Measurements from ENCODE around the gene RALGPS1.

The RALGPS1 gene

GRCh38 chr9:126959917-126960316 is 45.3 kb downstream of the RALGPS1 start:
- Histone ChIP-seq H3K27me3 (ENCODE audit: insufficient read depth, poor library complexity, severe bottlenecking) (no peaks in the 10 kb centered on the region), H3K4me3 (replicated peaks; ENCODE audit: insufficient read depth, low read length) (no peak overlapping the region), H3K27ac (replicated peaks) (no peak overlapping the region)
- no peak for DNase-seq (ENCODE audit: low read depth in 1 of 2, low spot score in 1 of 2)
- no peak for TF ChIP-seq POLR2AphosphoS5 (IDR thresholded peaks at IDR 0.05; ENCODE audit: low read depth)

- Histone ChIP-seq H3K4me3 (replicated peaks; ENCODE audit: insufficient read depth, low read length) (no peak overlapping the region), H3K27me3 (ENCODE audit: insufficient read depth, poor library complexity, severe bottlenecking) (no peaks in the 10 kb centered on the region), H3K27ac (replicated peaks) (no peak overlapping the region)
- no peak for DNase-seq (ENCODE audit: low read depth in 1 of 2, low spot score in 1 of 2)
- TF ChIP-seq CTCF (IDR thresholded peaks at IDR 0.05; ENCODE audit: insufficient read depth, low read length) (no peak), SPI1 (IDR thresholded peaks at IDR 0.05; ENCODE audit: borderline replicate concordance, low read depth) (no peak), POLR2AphosphoS5 (IDR thresholded peaks at IDR 0.05; ENCODE audit: low read depth) (no peak), REST (IDR thresholded peaks at IDR 0.05; ENCODE audit: insufficient replicate concordance, low read depth) (no peak), GABPA (IDR thresholded peaks at IDR 0.05; ENCODE audit: low read depth) (no peak)
These were observed 47.8 kb downstream of the RALGPS1 start for GRCh38 chr9:126962336-126962735.

GRCh38 chr9:126965077-126965476 is 50.5 kb downstream of the RALGPS1 start:
- DNase-seq (ENCODE audit: low read depth in 1 of 2, low spot score in 1 of 2), result no peak
- Histone ChIP-seq H3K27ac (replicated peaks) (no peak overlapping the region), H3K27me3 (ENCODE audit: insufficient read depth, poor library complexity, severe bottlenecking) (peaks cover 4% of the 10 kb centered on the region), H3K4me3 (replicated peaks; ENCODE audit: insufficient read depth, low read length) (no peak overlapping the region)
- TF ChIP-seq GABPA (IDR thresholded peaks at IDR 0.05; ENCODE audit: low read depth), result no peak
- TF ChIP-seq CTCF (IDR thresholded peaks at IDR 0.05; ENCODE audit: insufficient read depth, low read length), result no peak
- TF ChIP-seq SPI1 (IDR thresholded peaks at IDR 0.05; ENCODE audit: borderline replicate concordance, low read depth), result no peak
- no peak for TF ChIP-seq REST (IDR thresholded peaks at IDR 0.05; ENCODE audit: insufficient replicate concordance, low read depth)
- TF ChIP-seq POLR2AphosphoS5 (IDR thresholded peaks at IDR 0.05; ENCODE audit: low read depth), result no peak

- no peak overlapping the region for H3K4me3 ChIP-seq (replicated peaks; ENCODE audit: insufficient read depth, low read length)
- TF ChIP-seq CTCF (IDR thresholded peaks at IDR 0.05; ENCODE audit: insufficient read depth, low read length) (peak; percentile 79), SPI1 (IDR thresholded peaks at IDR 0.05; ENCODE audit: borderline replicate concordance, low read depth) (no peak)
- peaks cover 10% of the 10 kb centered on the region for H3K27me3 ChIP-seq (ENCODE audit: insufficient read depth, poor library complexity, severe bottlenecking)
- H3K27ac ChIP-seq (replicated peaks), result no peak overlapping the region
- peak in 1 of 2 experiments; percentile 43 for DNase-seq (ENCODE audit: low read depth in 1 of 2, low spot score in 1 of 2)
These were observed 51.2 kb downstream of the RALGPS1 start for GRCh38 chr9:126965541-126966428.
